Transverse colon (tissue), 4 donors: ENCODE measurements around the gene LRP1. TPM values are rescaled to one million over a fixed set of nuclear protein-coding genes. Genes with fewer than 3 reads are reported as not detected.

Experiments used
- DNase-seq: peaks from one replicate; pipeline ENCODE4 v3.0.0-alpha.2; 2019
- H3K27ac ChIP-seq, 4 donors: fragments of 200-600 bp; sonication (generic); 2 replicates each; pipeline ENCODE4 v1.5.1; 2016 to 2018; ENCODE audit warnings: inconsistent platforms in 4 of 4
- H3K27me3 ChIP-seq: fragments of 200-600 bp; sonication (generic); 2 replicates; pipeline ENCODE4 v1.5.1; 2017; ENCODE audit warnings: inconsistent platforms
- H3K36me3 ChIP-seq, 4 donors: fragments of 200-600 bp; sonication (generic); 2 replicates each; pipeline ENCODE4 v1.5.1; 2017 to 2019; ENCODE audit warnings: inconsistent platforms in 4 of 4
- H3K4me1 ChIP-seq, 4 donors: fragments of 200-600 bp; sonication (generic); 2 replicates each; pipeline ENCODE4 v1.5.1; 2017 to 2020; ENCODE audit warnings: inconsistent platforms in 4 of 4
- H3K4me3 ChIP-seq, 4 donors: fragments of 200-600 bp; sonication (generic); 1 replicate in 1 of 4; 2 replicates in 3 of 4; pipeline versions ENCODE4 v1.5.1 to v1.6.1; 2017 to 2019; ENCODE audit warnings: inconsistent platforms in 4 of 4
- H3K9me3 ChIP-seq, 2 donors: fragments of 200-600 bp; sonication (generic); 2 replicates each; pipeline ENCODE4 v1.5.1; 2017 to 2019; ENCODE audit warnings: inconsistent platforms in 2 of 2
- EP300 ChIP-seq: sonication (generic); formaldehyde crosslinking; IDR thresholded peaks from one replicate; pipeline ENCODE4 v1.6.1; 2017; ENCODE audit warnings: antibody characterized with exemption, low read depth
- POLR2A ChIP-seq: fragments of 450-650 bp; IDR thresholded peaks from one replicate; pipeline ENCODE4 v1.6.1; 2016; ENCODE audit warnings: antibody characterized with exemption, mild to moderate bottlenecking, moderate library complexity
- POLR2AphosphoS5 ChIP-seq, 3 donors: sonication (generic); formaldehyde crosslinking; IDR thresholded peaks; one replicate each; pipeline ENCODE4 v1.6.1; 2016; ENCODE audit warnings: antibody characterized with exemption in 3 of 3
- WGBS, 2 donors: methylation state at CpG; one replicate each; pipeline ENCODE4 v1.1.5; 2018; ENCODE audit warnings: low coverage in 1 of 2; 5-methylcytosine and 5-hydroxymethylcytosine counted together
- in situ Hi-C, 4 donors: fragments of 200-750 bp; cut with MboI; loops; one replicate each; pipeline versions ENCODE4 v1.15.0 to v1.15.1; 2017; ENCODE audit warnings: low sequenced_read_pairs in 3 of 4, low pct_ligation_motif_present in 1 of 4, low pct_unique_long_range_greater_than_20kb in 1 of 4
- intact Hi-C: fragments of 100-400 bp; cut with DNase I; formaldehyde crosslinking; loops from one replicate; pipeline ENCODE4 v1.15.1; 2023; ENCODE audit warnings: low total_unique reads
- total RNA-seq, 4 donors: library from RNA; depleted of rRNA; stranded (reverse); fragments of >200 nt; gene quantifications; one replicate each; pipeline ENCODE4 v1.1.0, GENCODE V29; 2016
- TF ChIP-seq, protein P1 (sequence below), 5 experiments: fragments of 200-600 bp in 3 of 5; fragments of 450-650 bp in 2 of 5; sonication (generic) in 3 of 5; IDR thresholded peaks; 1 replicate in 2 of 5; 2 replicates in 3 of 5; pipeline ENCODE4 v1.5.1; 2016 to 2017; ENCODE audit warnings: antibody characterized with exemption in 5 of 5, inconsistent platforms in 3 of 5, mild to moderate bottlenecking in 2 of 5, moderate library complexity in 1 of 5

Gene LRP1
- total RNA-seq, 4 donors from 2014 or later = 94.3 to 248 (median 199) TPM

DNA sequence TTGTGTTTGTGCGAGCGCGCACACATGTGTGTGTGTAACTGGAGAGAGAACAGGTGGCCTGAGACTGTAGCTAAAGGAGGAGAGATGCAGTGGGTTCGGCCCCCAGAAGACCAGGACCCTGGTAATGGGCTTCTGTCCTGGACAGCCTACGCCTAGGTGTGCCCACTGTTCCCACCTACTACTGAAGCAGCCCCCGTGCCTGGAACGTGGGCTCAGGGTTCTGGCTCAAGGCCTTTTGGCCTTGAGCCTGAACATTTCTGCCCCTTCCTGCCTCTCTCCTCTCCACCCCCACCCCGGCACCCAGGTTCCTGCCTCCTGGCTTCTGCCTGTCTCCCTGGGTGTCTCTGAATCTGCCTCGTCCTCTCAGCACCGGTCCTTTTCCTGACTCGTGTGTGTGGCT is 86.8 kb downstream of the LRP1 start:
- Histone ChIP-seq H3K9me3 (no peaks in the 10 kb centered on the region), H3K27me3 (peaks cover 56% of the 10 kb centered on the region), H3K27ac (no peak overlapping the region), H3K36me3 (no peaks in the 10 kb centered on the region), H3K4me1 (peaks cover 16 to 27% (median 18%) of the 10 kb centered on the region in 4 donors), H3K4me3 (no peak overlapping the region)
- DNase-seq = no peak
- no peak for TF ChIP-seq EP300
- no peak for TF ChIP-seq POLR2AphosphoS5 (IDR thresholded peaks at IDR 0.05)
- TF ChIP-seq, protein P1, sequence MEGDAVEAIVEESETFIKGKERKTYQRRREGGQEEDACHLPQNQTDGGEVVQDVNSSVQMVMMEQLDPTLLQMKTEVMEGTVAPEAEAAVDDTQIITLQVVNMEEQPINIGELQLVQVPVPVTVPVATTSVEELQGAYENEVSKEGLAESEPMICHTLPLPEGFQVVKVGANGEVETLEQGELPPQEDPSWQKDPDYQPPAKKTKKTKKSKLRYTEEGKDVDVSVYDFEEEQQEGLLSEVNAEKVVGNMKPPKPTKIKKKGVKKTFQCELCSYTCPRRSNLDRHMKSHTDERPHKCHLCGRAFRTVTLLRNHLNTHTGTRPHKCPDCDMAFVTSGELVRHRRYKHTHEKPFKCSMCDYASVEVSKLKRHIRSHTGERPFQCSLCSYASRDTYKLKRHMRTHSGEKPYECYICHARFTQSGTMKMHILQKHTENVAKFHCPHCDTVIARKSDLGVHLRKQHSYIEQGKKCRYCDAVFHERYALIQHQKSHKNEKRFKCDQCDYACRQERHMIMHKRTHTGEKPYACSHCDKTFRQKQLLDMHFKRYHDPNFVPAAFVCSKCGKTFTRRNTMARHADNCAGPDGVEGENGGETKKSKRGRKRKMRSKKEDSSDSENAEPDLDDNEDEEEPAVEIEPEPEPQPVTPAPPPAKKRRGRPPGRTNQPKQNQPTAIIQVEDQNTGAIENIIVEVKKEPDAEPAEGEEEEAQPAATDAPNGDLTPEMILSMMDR (IDR thresholded peaks at IDR 0.05) = no peak
- TF ChIP-seq POLR2A = no peak
- 0 to 32% methylated on average over 1 to 11 of the region's 11 CpGs for WGBS, 2 donors
- intact Hi-C loops (no loop called here), in situ Hi-C loops (no loop called here)

DNA sequence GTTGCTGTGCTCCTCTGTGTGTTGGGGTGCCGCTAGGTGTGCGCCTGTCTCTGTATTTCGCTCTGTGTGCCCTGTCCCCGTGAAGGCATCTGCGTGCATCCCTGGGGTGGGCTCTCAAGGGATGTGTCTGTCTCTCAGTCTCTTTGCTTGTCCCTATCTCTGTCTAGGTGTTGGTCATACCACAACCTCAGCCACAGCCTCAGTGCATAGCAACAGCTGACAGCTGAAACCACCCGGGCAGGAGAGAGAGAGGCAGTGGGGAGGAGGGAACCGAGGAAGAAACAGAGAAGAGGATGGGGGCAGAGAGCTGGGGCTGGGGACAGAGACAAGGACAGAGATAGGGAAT is 87.4 kb downstream of the LRP1 start:
- in situ Hi-C loops (no loop called here), intact Hi-C loops (no loop called here)
- WGBS, 2 donors = 11% methylated on average over 7 of the region's 7 CpGs; no CpG with 5 or more reads in 1 of the 2 donors
- peaks cover 62% of the 10 kb centered on the region for H3K27me3 ChIP-seq
- DNase-seq = no peak
- peaks cover 16 to 27% (median 18%) of the 10 kb centered on the region in 4 donors for H3K4me1 ChIP-seq
- TF ChIP-seq POLR2A (no peak), EP300 (no peak), POLR2AphosphoS5 (IDR thresholded peaks at IDR 0.05) (no peak)
- TF ChIP-seq, protein P1 (IDR thresholded peaks at IDR 0.05) = no peak
- no peak overlapping the region for H3K27ac ChIP-seq
- no peak overlapping the region for H3K4me3 ChIP-seq
- H3K9me3 ChIP-seq = no peaks in the 10 kb centered on the region
- H3K36me3 ChIP-seq = no peaks in the 10 kb centered on the region

DNA sequence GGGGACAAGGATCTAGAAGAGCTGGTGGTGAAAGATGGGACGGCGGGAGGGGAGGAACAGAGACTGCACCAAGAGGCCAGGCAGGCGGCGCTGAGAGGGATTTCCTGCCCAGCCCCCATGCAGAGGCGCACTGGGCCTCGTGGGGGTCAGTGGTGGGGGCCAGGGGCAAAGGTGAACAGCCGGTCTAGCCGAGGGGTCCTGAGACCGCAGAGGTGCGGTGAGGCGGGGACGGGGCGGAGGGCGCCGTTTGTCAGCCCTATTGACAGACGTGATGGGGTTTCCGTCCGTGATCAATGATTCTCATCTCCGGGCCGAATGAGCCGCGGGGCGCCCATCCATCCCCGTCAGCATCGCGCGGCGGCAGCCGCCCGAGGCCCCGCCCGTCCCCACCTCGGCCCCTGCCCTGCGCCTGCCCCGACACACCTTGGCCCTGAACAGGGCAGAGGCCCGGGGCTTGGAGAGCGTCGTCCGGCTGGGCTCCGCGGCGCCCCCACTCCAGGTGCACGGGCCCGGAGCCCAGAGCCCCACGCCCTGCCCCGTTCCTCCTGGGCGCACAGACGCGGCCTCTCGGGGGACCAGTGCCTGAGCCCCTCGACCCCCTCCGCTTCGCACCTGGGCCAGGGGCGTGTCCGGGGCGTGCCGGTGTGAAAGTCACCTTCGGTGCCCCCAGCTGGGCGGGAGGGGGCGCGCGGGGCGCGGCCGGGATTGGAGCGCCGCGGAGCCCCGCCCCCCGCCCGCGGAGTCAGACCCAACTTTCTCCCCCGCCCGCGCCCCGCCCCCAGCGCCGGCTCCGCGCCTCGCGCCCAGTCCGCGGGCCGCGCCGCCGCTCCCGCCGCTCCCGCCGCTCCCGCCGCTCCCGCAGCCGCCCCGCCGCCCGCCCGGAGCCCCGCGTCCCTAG is 88.0 kb downstream of the LRP1 start, which contains the start of gene NXPH4:
Gene NXPH4, plus strand, starts transcription at position 781 of the 898 bp plus-strand sequence. CDS start 176 bp downstream, outside the sequence.
- H3K36me3 ChIP-seq = no peaks in the 10 kb centered on the region
- H3K9me3 ChIP-seq = no peaks in the 10 kb centered on the region
- TF ChIP-seq POLR2A = no peak
- no peak for TF ChIP-seq EP300
- no peak for TF ChIP-seq POLR2AphosphoS5 (IDR thresholded peaks at IDR 0.05)
- TF ChIP-seq, protein P1 (IDR thresholded peaks at IDR 0.05) = no peak
- intact Hi-C loops (no loop called here), in situ Hi-C loops (no loop called here)
- H3K27ac ChIP-seq = no peak within 1 kb of the TSS
- H3K27me3 ChIP-seq = peaks cover 68% of the 10 kb centered on the region
- WGBS, 2 donors = 0 to 2% methylated on average over 2 to 54 of the region's 102 CpGs
- peak; percentile 54 for DNase-seq
- H3K4me3 ChIP-seq = peak within 1 kb of the TSS; percentile 18 to 52 (median 32)
- peaks cover 16 to 27% (median 18%) of the 10 kb centered on the region in 4 donors for H3K4me1 ChIP-seq

DNA sequence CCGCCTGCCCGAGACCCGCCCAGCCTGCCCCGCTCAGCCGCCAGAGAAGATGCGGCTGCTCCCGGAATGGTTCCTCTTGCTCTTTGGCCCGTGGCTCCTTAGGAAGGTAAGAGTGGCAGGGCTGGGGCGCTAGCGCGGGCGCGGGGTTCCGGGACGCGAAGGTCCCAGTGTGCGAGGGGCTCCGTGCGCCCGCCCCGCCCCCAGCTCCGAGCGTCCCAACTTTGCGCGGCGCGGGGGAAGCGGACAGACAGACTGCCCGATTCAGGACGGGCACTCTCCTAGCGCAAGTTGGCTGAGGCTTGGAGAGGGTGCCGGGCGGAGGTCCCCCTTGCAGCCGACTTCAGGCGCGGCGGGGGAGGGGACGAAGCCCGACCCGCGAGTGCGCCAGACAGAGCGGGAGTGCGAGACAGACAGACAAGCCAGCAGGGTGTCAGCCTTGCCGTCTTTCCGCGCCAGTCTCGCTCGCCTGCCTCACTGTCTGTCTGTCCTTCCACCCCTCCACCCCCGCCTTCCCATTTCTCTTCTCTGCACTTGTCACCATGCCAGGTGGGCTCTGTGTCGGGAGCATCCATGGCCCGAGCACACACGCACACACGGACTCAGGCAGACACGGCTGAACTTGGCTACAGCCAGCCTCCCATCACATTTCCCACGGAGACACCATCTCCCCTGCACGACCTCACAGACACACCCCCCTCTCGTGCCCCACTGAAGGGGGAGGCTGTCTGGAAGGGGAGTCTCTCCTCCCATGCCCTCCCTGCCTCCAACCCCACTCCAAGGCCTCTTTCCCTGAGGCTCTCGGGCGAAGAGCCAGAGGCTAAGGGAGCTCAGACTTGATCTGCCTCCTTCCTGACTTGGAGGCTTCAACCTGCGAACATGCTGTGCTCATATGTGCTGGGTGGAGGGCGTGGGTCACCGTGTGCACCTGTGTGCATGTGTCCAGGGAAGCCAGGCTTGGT is 88.9 kb downstream of the LRP1 start:
- TF ChIP-seq POLR2AphosphoS5 (IDR thresholded peaks at IDR 0.05) (no peak), POLR2A (no peak), EP300 (no peak)
- TF ChIP-seq, protein P1 (IDR thresholded peaks at IDR 0.05) = no peak
- peaks cover 78% of the 10 kb centered on the region for H3K27me3 ChIP-seq
- in situ Hi-C loops = no loop called here
- H3K4me1 ChIP-seq = peaks cover 16 to 27% (median 18%) of the 10 kb centered on the region in 4 donors
- DNase-seq = no peak
- WGBS, 2 donors = 4% methylated on average over 45 of the region's 63 CpGs; no CpG with 5 or more reads in 1 of the 2 donors
- H3K9me3 ChIP-seq = no peaks in the 10 kb centered on the region
- no peaks in the 10 kb centered on the region for H3K36me3 ChIP-seq
- peak overlapping the region; percentile 16 to 52 (median 28) for H3K4me3 ChIP-seq
- no peak overlapping the region for H3K27ac ChIP-seq
- intact Hi-C loops = no loop called here
